ENCODE data around the gene GKN1.

DNA sequence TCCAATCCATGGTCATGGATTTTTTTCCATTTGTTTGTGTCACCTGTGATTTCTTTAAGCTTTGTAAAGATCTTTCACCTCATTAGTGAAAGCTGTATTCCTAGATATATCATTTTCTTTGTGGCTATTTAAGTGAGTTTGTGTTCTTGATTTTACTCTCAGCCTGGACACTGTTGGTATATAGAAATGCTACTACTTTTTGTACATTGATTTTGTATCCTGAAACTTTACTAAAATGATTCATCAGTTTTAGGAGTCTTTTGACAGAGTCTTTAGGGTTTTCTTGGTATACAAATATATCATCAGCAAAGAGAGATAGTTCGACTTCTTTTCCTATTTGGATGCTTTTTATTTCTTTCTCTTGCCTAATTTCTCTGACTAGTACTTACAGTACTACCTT, 34.1 kb upstream of the GKN1 start:
- TF ChIP-seq, protein P1, sequence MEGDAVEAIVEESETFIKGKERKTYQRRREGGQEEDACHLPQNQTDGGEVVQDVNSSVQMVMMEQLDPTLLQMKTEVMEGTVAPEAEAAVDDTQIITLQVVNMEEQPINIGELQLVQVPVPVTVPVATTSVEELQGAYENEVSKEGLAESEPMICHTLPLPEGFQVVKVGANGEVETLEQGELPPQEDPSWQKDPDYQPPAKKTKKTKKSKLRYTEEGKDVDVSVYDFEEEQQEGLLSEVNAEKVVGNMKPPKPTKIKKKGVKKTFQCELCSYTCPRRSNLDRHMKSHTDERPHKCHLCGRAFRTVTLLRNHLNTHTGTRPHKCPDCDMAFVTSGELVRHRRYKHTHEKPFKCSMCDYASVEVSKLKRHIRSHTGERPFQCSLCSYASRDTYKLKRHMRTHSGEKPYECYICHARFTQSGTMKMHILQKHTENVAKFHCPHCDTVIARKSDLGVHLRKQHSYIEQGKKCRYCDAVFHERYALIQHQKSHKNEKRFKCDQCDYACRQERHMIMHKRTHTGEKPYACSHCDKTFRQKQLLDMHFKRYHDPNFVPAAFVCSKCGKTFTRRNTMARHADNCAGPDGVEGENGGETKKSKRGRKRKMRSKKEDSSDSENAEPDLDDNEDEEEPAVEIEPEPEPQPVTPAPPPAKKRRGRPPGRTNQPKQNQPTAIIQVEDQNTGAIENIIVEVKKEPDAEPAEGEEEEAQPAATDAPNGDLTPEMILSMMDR (conservative IDR thresholded peaks at IDR 0.05 in 1 of 2, IDR thresholded peaks at IDR 0.05 in 1 of 2; ENCODE audit: low read depth in 1 of 2, low read length in 2 of 2), result no peak
- no peak for TF ChIP-seq EZH2 (IDR thresholded peaks at IDR 0.05; ENCODE audit: low read length, missing control alignments)

Measured in fibroblast of lung (primary cell).